ENCODE results near the gene BUD23.

GRCh38 chr7:73685311-73685710, 1.9 kb downstream of the BUD23 start:
- TF ChIP-seq POLR2A (IDR thresholded peaks at IDR 0.05) (no peak), CTCF (IDR thresholded peaks at IDR 0.05 in 4 of 5, conservative IDR thresholded peaks at IDR 0.05 in 1 of 5) (no peak)
